Heart left ventricle (tissue), 13 donors: ENCODE data around the gene DUSP6.

ENCODE experiments used
- CTCF ChIP-seq, 12 donors: fragments of 200-600 bp; sonication (generic) in 4 of 12; IDR thresholded peaks; one replicate each; pipeline versions ENCODE4 v1.5.0 to v1.8.0; 2018 to 2022; ENCODE audit warnings: antibody characterized with exemption in 12 of 12, mild to moderate bottlenecking in 5 of 12
- POLR2A ChIP-seq, 2 donors: fragments of 450-650 bp; IDR thresholded peaks; one replicate each; pipeline ENCODE4 v1.6.1; 2017; ENCODE audit warnings: antibody characterized with exemption in 2 of 2, mild to moderate bottlenecking in 2 of 2, moderate library complexity in 2 of 2
- donor health status: ischemic (EF 13 %, LVEDD 7.1; RV severe dilation, severe dysfunction).
- donor health status: DM: no; HTN: yes; CAD: no.
- donor health status: DM: no; HTN: no; CAD: no.
- donor health status: ischemic (EF 25% LVEDD 6.9; RV normal size, moderate dysfunction).
- donor health status: ischemic (EF 25% LVEDD 5.7; RV mildly dilated, moderate dysfunction).
- donor health status: ischemic (EF 35%, LVEDD 5.7; RV mildly dilated, moderate dysfunction).
- donor health status: nonischemic (EF 11% LVEDD 7.7; RV severe dilation, severe dysfunction).
- donor health status: DM: yes; HTN: yes; CAD: no.
- donor health status: PGD.
- donor health status: ischemic (EF 29% LVEDD 5.4; RV normal size, mild dysfunction).
- donor health status: nonischemic (EF 23%, LVEDD 6.1; RV moderate dilation, normal function).

DNA sequence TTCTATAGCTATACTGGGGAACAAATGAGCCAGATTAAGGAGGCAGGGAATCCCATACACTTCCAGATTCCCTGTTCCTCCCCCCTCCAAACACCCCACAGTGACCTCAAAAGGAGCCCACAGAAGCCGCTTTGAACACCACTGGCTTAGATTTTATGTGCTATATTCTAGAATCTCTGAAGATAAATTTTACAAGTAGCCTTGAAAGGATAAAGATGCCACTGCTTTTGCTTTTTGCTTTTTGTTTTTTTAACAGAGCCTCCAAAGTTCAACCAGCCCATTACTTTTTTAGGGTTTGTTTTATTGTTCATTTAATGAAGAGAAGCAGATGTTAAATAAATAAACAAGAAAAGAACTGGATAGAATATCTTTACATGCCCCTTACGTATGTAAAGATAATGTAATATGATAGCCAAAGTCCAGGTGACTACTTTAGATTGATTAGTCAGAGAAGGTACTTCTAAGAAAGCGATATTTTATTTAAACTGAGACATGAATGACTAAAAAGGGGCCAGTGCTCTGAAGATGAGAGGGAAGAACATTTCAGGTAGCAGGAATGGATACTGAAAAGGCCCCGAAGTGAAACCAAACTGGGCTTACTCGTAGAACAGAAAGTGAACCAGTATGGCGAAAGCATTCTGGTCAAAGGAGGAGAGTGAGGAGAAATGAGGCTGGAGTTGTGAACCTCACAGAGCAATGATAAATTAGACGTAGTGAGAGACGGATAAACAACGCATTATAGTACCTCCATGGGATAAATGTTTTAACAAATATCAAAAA lies 44.6 kb downstream of the DUSP6 start:
- TF ChIP-seq POLR2A (IDR thresholded peaks at IDR 0.05) (no peak), CTCF (IDR thresholded peaks at IDR 0.05) (no peak)
